Aorta (tissue), 5 donors: ENCODE measurements around the gene RABGEF1. TPM values are rescaled to one million over a fixed set of nuclear protein-coding genes. Genes with fewer than 3 reads are reported as not detected.
A peak's percentile ranks its signal among the peaks of the same experiment; 100 is the strongest.
"Not testable (repeated sequence)": the region's sequence is repeated elsewhere in the genome, so short reads cannot be mapped to it uniquely, and the experiment has no call there.

Source experiments
- ATAC-seq: fragments of 200-7000 bp; cut with Tn5 transposase; one replicate; pipeline ENCODE4 v1.9.1; 2022; ENCODE audit warnings: moderate library complexity; ENCODE audit not compliant: low FRiP score
- DNase-seq, 2 donors: peaks; one replicate each; pipeline ENCODE4 v3.0.0-alpha.2; 2020
- H3K27ac ChIP-seq, 2 donors: one replicate each; pipeline ENCODE4 v1.5.1; 2013; ENCODE audit warnings: low read length in 2 of 2, mild to moderate bottlenecking in 2 of 2, moderate library complexity in 2 of 2, control low read depth in 1 of 2, inconsistent platforms in 1 of 2, low read depth in 1 of 2
- H3K27me3 ChIP-seq, 2 donors: one replicate each; pipeline ENCODE4 v1.6.1; 2013; ENCODE audit warnings: control low read depth in 1 of 2, low read length in 1 of 2, mild to moderate bottlenecking in 1 of 2, moderate library complexity in 1 of 2; ENCODE audit not compliant: insufficient read depth in 2 of 2, control insufficient read depth in 1 of 2
- H3K36me3 ChIP-seq, 2 donors: one replicate each; pipeline ENCODE4 v1.6.1; 2013; ENCODE audit warnings: control low read depth in 1 of 2, low read length in 1 of 2, mild to moderate bottlenecking in 1 of 2; ENCODE audit not compliant: insufficient read depth in 2 of 2, control insufficient read depth in 1 of 2
- H3K4me1 ChIP-seq, 2 donors: one replicate each; pipeline ENCODE4 v1.6.1; 2013; ENCODE audit warnings: low read length in 2 of 2, control low read depth in 1 of 2, mild to moderate bottlenecking in 1 of 2, moderate library complexity in 1 of 2; ENCODE audit not compliant: insufficient read depth in 2 of 2, control insufficient read depth in 1 of 2
- H3K4me3 ChIP-seq, 2 donors: one replicate each; pipeline ENCODE4 v1.5.1; 2013; ENCODE audit warnings: low read length in 2 of 2, control low read depth in 1 of 2, mild to moderate bottlenecking in 1 of 2
- H3K9me3 ChIP-seq: one replicate; pipeline ENCODE4 v1.6.1; 2013; ENCODE audit warnings: mild to moderate bottlenecking, low read length; ENCODE audit not compliant: control insufficient read depth
- WGBS, 2 donors: extraction: QIAGEN DNeasy Blood & Tissue Kit; methylation state at CpG; one replicate each; pipeline ENCODE4 v1.1.7; 2013; 5-methylcytosine and 5-hydroxymethylcytosine counted together
- intact Hi-C, 2 donors: fragments of 100-400 bp; cut with DNase I; formaldehyde crosslinking; loops; one replicate each; pipeline versions ENCODE4 v1.14.2 to v1.15.0; 2022
- polyA plus RNA-seq, 2 donors: library from polyadenylated mRNA; stranded (reverse); fragments of 200-250 nt; gene quantifications; one replicate each; pipeline ENCODE4 v1.2.3, GENCODE V29; 2013
- total RNA-seq, 2 donors: library from RNA; stranded (reverse); fragmentation: NEBNext Ultra II Directional; extraction: Animal tissue kit (Norgen Biotek cat#: 25700); gene quantifications; one replicate each; pipeline ENCODE4 v1.2.1, GENCODE V29; 2021
- donor health status: healthy with polysubstance abuse.
- donor health status: Bipolar disorder and iron deficiency.
- donor health status: DM: no; HTN: no; CAD: no.
- donor health status: DM: no; HTN: no; CAD: no.
- donor health status: DM: yes; HTN: yes; CAD: no.

RABGEF1 gene
- total and polyA plus RNA-seq, 4 donors: 8.9 to 38.0 (median 25.6) TPM

DNA sequence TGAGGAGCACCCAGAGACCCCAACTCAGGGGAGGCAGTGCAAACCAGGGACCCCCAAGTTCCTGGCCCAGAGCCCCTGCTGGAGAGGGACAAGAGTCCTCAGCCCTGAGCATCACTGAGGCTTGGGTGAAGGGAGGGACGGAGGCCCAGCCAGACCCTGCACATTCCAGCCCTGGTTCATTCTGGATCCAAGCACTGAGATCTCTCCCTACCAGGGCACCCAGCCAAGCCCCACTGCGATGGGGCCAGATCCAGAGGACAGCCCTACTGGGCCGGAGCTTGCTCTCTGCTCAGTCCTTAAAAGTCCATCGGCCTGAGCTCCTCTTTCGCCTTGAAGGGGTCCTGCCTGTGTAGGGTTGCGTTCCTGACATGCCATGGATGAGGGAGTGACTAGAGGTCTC, 40.5 kb upstream of the RABGEF1 start:
- Histone ChIP-seq H3K4me3 (no peak overlapping the region), H3K4me1 (no peaks in the 10 kb centered on the region), H3K9me3 (no peaks in the 10 kb centered on the region), H3K36me3 (no peaks in the 10 kb centered on the region), H3K27me3 (no peaks in the 10 kb centered on the region), H3K27ac (peak overlapping the region in 1 of 2 donors; percentile 69)
- DNase-seq: peak; percentile 91 to 92
- WGBS, 2 donors: 5 to 8% methylated on average over 6 of the region's 6 CpGs
- intact Hi-C loops: loop anchor here in 1 of 2 donors (5.0 kb wide), 1 partner anchor 42 kb away; the partner anchor contains the start of gene RABGEF1
- peak; percentile 77 for ATAC-seq

- Histone ChIP-seq H3K27me3 (no peaks in the 10 kb centered on the region), H3K27ac (peak overlapping the region in 1 of 2 donors; percentile 15), H3K4me3 (no peak overlapping the region), H3K9me3 (no peaks in the 10 kb centered on the region), H3K36me3 (no peaks in the 10 kb centered on the region), H3K4me1 (no peaks in the 10 kb centered on the region)
- intact Hi-C loops: no loop called here
- DNase-seq (no peak), ATAC-seq (peak; percentile 23)
- WGBS, 2 donors: 78 to 82% methylated on average over 7 of the region's 7 CpGs
These were observed 39.9 kb upstream of the RABGEF1 start for GRCh38 chr7:66700633-66701131.

DNA sequence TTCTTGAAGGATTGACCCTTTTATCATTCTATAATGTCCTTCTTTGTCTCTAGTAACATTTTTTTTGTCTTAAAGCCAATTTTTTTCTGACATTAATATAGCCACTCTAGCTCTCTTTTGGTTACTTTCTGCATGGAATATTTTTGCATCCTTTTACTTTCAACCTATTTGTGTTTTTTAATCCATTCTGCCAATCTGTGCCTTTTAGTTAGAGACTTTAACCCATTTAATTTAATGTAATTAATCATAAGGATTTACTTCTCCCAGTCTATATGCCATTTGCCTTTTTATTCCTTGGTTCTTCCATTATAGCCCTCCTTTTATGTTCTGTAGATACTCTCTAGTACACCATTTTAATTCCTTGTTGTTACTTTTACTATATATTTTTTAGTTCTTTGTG, 32.7 kb upstream of the RABGEF1 start:
- Histone ChIP-seq H3K36me3 (no peaks in the 10 kb centered on the region), H3K4me3 (no peak overlapping the region), H3K9me3 (no peaks in the 10 kb centered on the region), H3K27me3 (no peaks in the 10 kb centered on the region), H3K27ac (no peak overlapping the region), H3K4me1 (no peaks in the 10 kb centered on the region)
- ATAC-seq (no peak), DNase-seq (no peak)
- intact Hi-C loops: no loop called here

- H3K27me3 ChIP-seq, H3K27ac ChIP-seq, H3K4me3 ChIP-seq, intact Hi-C loops, DNase-seq, H3K4me1 ChIP-seq, ATAC-seq, H3K9me3 ChIP-seq, H3K36me3 ChIP-seq: not testable (repeated sequence)
- WGBS, 2 donors: 97 to 98% methylated on average over 4 of the region's 4 CpGs
These were observed 29.8 kb upstream of the RABGEF1 start for GRCh38 chr7:66710752-66711151.

- Histone ChIP-seq H3K27ac (no peak overlapping the region), H3K4me3 (no peak overlapping the region), H3K9me3 (no peaks in the 10 kb centered on the region), H3K27me3 (no peaks in the 10 kb centered on the region), H3K36me3 (peaks cover 3 to 4% of the 10 kb centered on the region in 2 donors), H3K4me1 (no peaks in the 10 kb centered on the region)
- DNase-seq: no peak
- 98 to 100% methylated on average over 1 of the region's 1 CpG for WGBS, 2 donors
- no peak for ATAC-seq
- intact Hi-C loops: no loop called here
These were observed 26.8 kb upstream of the RABGEF1 start for GRCh38 chr7:66713687-66714086.

- WGBS, 2 donors: 96 to 98% methylated on average over 7 of the region's 7 CpGs
- H3K36me3 ChIP-seq, DNase-seq, H3K27me3 ChIP-seq, H3K9me3 ChIP-seq, intact Hi-C loops, H3K4me1 ChIP-seq, H3K4me3 ChIP-seq, H3K27ac ChIP-seq, ATAC-seq: not testable (repeated sequence)
These were observed 23.9 kb upstream of the RABGEF1 start for GRCh38 chr7:66716634-66717033.

DNA sequence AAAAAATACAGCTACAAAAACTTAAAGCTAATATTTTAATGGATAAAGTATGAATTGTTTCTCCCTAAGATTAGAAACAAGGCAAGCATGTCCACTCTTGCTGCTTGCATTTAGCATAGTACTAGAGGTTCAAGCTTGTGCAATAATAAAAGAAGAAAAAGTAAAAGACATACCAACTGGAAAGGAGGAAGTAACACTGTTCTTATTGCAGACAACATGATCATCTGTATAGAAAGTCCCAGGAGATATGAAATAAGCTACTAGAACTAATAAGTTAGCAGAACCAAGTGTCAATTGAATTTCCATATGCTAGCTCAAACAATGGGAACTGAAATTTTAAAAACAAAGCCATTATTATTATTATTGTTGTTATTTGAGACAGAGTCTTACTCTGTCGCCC, 20.0 kb upstream of the RABGEF1 start:
- Histone ChIP-seq H3K36me3 (peaks cover 0 to 4% of the 10 kb centered on the region in 2 donors), H3K27ac (no peak overlapping the region), H3K4me1 (no peaks in the 10 kb centered on the region), H3K4me3 (no peak overlapping the region), H3K9me3 (no peaks in the 10 kb centered on the region), H3K27me3 (no peaks in the 10 kb centered on the region)
- ATAC-seq (no peak), DNase-seq (no peak)
- WGBS, 2 donors: 88 to 97% methylated on average over 1 of the region's 1 CpG
- intact Hi-C loops: no loop called here

- Histone ChIP-seq H3K36me3 (peaks cover 0 to 4% of the 10 kb centered on the region in 2 donors), H3K27ac (no peak overlapping the region), H3K4me3 (no peak overlapping the region), H3K4me1 (no peaks in the 10 kb centered on the region), H3K27me3 (no peaks in the 10 kb centered on the region), H3K9me3 (no peaks in the 10 kb centered on the region)
- ATAC-seq (no peak), DNase-seq (no peak)
- WGBS, 2 donors: 89 to 94% methylated on average over 2 of the region's 2 CpGs
- intact Hi-C loops: no loop called here
These were observed 14.7 kb upstream of the RABGEF1 start for GRCh38 chr7:66725843-66726242.

GRCh38 chr7:66727058-66727457, 13.5 kb upstream of the RABGEF1 start:
- H3K36me3 ChIP-seq: no peaks in the 10 kb centered on the region
- H3K9me3 ChIP-seq: no peaks in the 10 kb centered on the region
- WGBS, 2 donors: 95 to 98% methylated on average over 3 of the region's 3 CpGs
- DNase-seq: no peak
- H3K4me1 ChIP-seq: no peaks in the 10 kb centered on the region
- no peaks in the 10 kb centered on the region for H3K27me3 ChIP-seq
- no peak overlapping the region for H3K4me3 ChIP-seq
- no peak overlapping the region for H3K27ac ChIP-seq
- no peak for ATAC-seq
- intact Hi-C loops: no loop called here
